HUES64 (cell line): Measurements from ENCODE around the gene CXCL11. TPM values are rescaled to one million over a fixed set of nuclear protein-coding genes. Genes with fewer than 3 reads are reported as not detected.
A peak's percentile ranks its signal among the peaks of the same experiment; 100 is the strongest.

Source experiments
- H3K27ac ChIP-seq: 2 replicates; pipeline ENCODE4 v1.7.0; 2013; ENCODE audit warnings: low read depth, low read length, inconsistent platforms
- H3K27me3 ChIP-seq: 2 replicates; pipeline ENCODE4 v1.6.1; 2013; ENCODE audit warnings: mild to moderate bottlenecking, low read length; ENCODE audit not compliant: insufficient read depth
- H3K36me3 ChIP-seq: 2 replicates; pipeline ENCODE4 v1.6.1; 2013; ENCODE audit warnings: mild to moderate bottlenecking, low read length; ENCODE audit not compliant: insufficient read depth
- H3K4me1 ChIP-seq: 2 replicates; pipeline ENCODE4 v1.6.1; 2013; ENCODE audit warnings: mild to moderate bottlenecking, low read length, moderate library complexity; ENCODE audit not compliant: insufficient read depth
- H3K4me3 ChIP-seq: 2 replicates; pipeline ENCODE4 v1.5.1; 2013; ENCODE audit warnings: mild to moderate bottlenecking, low read length, moderate library complexity
- H3K9ac ChIP-seq: 2 replicates; pipeline ENCODE4 v1.6.1; 2013; ENCODE audit warnings: mild to moderate bottlenecking, low read depth, low read length
- H3K9me3 ChIP-seq: 2 replicates; pipeline ENCODE4 v1.6.1; 2013; ENCODE audit warnings: low read depth, low read length; ENCODE audit not compliant: insufficient read depth
- WGBS: fragments of 150-250, 120-280 bp; methylation state at CpG from one replicate; pipeline ENCODE4 v1.1.7; 2013; ENCODE audit warnings: missing lambda C conversion rate; 5-methylcytosine and 5-hydroxymethylcytosine counted together
- polyA plus RNA-seq, 2 experiments: library from polyadenylated mRNA; stranded (reverse); fragments of 50-300 nt; gene quantifications; one replicate each; pipeline ENCODE4 v1.2.3, GENCODE V29; 2013

The CXCL11 gene
- 0.15 TPM for polyA plus RNA-seq (2013, experiment 1 of 2)
- polyA plus RNA-seq (2013, experiment 2 of 2) = not detected

DNA sequence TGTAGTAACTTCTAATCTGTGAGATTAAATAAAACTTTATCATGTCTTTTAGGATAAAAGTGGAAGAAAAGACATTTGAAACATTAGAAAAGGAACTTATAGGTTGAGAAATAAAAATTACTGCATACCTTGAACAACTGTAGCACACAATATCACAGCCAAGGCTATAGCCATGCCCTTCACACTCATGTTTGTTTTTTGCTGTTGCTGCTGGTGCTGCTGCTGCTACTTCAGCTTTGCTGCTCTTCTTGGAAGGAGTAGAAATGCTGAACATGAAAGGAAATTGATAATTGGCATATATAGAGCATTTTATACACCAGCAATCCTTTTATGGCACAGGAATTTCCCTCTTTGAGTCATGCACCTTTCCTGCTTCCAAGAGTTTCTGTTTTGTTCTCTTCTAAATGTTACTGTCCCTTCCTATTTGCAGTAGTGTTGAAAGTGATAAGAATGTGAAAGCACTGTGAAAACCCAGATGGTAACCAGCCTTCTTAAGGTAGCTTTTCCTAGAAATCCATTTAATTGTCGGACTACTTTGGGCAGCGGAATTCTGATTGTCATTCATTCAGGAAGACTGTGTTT, at the start of gene CXCL11:
Gene CXCL11 (minus strand): TSS at position 272 of the 582 bp plus-strand sequence. CDS start 83 bp downstream, at position 189.
- Histone ChIP-seq H3K4me1 (no peaks in the 10 kb centered on the region), H3K36me3 (no peaks in the 10 kb centered on the region), H3K9me3 (no peaks in the 10 kb centered on the region), H3K4me3 (no peak within 1 kb of the TSS), H3K27me3 (no peaks in the 10 kb centered on the region), H3K27ac (no peak within 1 kb of the TSS), H3K9ac (no peak within 1 kb of the TSS)
- WGBS = 97% methylated on average over 2 of the region's 2 CpGs

DNA sequence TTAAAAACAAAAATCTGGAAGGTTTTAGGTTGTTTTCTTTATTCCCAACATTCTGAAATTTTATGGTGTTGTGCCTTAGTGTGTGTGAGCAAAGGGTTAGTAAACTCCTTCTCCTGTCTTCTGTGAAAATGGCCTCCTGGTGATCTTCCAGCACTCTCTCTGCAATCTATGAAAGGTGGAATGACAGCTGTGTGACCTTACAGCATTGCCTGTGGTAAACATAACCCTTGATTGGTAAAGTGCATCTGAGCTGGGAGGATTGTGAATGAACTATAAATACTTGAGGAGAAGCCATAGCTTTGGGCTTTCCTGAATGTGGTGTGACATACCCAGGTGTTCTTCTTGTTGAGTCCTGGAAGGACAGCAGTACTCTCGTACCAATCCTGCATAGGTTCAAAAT, 48.7 kb upstream of the CXCL11 start:
- Histone ChIP-seq H3K27me3 (no peaks in the 10 kb centered on the region), H3K4me3 (no peak overlapping the region), H3K27ac (no peak overlapping the region), H3K4me1 (no peaks in the 10 kb centered on the region), H3K9me3 (no peaks in the 10 kb centered on the region), H3K9ac (no peak overlapping the region), H3K36me3 (no peaks in the 10 kb centered on the region)
- WGBS = 100% methylated on average over 1 of the region's 1 CpG

GRCh38 chr4:76083386-76083988, 47.6 kb upstream of the CXCL11 start:
- Histone ChIP-seq H3K4me1 (no peaks in the 10 kb centered on the region), H3K9ac (no peak overlapping the region), H3K27me3 (no peaks in the 10 kb centered on the region), H3K4me3 (no peak overlapping the region), H3K36me3 (no peaks in the 10 kb centered on the region), H3K27ac (no peak overlapping the region), H3K9me3 (no peaks in the 10 kb centered on the region)
- WGBS = 91% methylated on average over 2 of the region's 3 CpGs

- peaks cover 10% of the 10 kb centered on the region for H3K4me1 ChIP-seq
- H3K36me3 ChIP-seq = no peaks in the 10 kb centered on the region
- no peaks in the 10 kb centered on the region for H3K9me3 ChIP-seq
- H3K27me3 ChIP-seq = no peaks in the 10 kb centered on the region
- H3K4me3 ChIP-seq = no peak overlapping the region
- WGBS = 92% methylated on average over 4 of the region's 4 CpGs
- H3K27ac ChIP-seq = no peak overlapping the region
- H3K9ac ChIP-seq = no peak overlapping the region
These were observed 42.3 kb upstream of the CXCL11 start for GRCh38 chr4:76078033-76078613.

GRCh38 chr4:76074993-76075600, 39.2 kb upstream of the CXCL11 start:
- no peak overlapping the region for H3K4me3 ChIP-seq
- H3K9ac ChIP-seq = no peak overlapping the region
- no peaks in the 10 kb centered on the region for H3K36me3 ChIP-seq
- WGBS = 94% methylated on average over 1 of the region's 4 CpGs
- H3K27ac ChIP-seq = no peak overlapping the region
- no peaks in the 10 kb centered on the region for H3K27me3 ChIP-seq
- no peaks in the 10 kb centered on the region for H3K9me3 ChIP-seq
- H3K4me1 ChIP-seq = peaks cover 22% of the 10 kb centered on the region

DNA sequence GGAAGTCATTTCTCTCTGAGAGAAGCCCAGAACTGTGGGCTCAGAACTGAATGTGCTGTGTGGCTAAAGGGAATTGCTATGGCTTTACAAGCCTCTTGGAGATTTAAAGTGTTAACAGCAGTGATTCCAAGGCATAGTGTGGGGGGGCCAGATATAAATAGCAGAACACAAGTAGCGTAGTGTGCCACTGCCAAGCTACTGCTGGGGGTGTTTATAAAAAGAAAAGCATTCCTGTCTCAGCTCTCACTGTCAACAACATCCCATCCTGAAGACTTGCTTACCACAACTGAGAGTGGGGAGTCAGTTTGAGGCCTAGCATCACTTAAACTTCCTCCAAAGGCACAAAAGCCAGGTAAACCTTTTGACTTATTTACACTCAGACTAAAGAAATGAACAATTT, 38.6 kb upstream of the CXCL11 start, which contains the start of gene ART3:
Gene ART3 (plus strand): TSS at position 242 of the 400 bp plus-strand sequence. CDS start 1,181 bp downstream, outside the sequence.
- H3K27me3 ChIP-seq = no peaks in the 10 kb centered on the region
- no peaks in the 10 kb centered on the region for H3K9me3 ChIP-seq
- H3K4me3 ChIP-seq = no peak within 1 kb of the TSS
- no peaks in the 10 kb centered on the region for H3K36me3 ChIP-seq
- 86% methylated on average over 1 of the region's 1 CpG for WGBS
- H3K4me1 ChIP-seq = peaks cover 22% of the 10 kb centered on the region
- no peak within 1 kb of the TSS for H3K9ac ChIP-seq
- peak within 1 kb of the TSS; percentile 91; the same call in 1 of the 2 replicates for H3K27ac ChIP-seq

DNA sequence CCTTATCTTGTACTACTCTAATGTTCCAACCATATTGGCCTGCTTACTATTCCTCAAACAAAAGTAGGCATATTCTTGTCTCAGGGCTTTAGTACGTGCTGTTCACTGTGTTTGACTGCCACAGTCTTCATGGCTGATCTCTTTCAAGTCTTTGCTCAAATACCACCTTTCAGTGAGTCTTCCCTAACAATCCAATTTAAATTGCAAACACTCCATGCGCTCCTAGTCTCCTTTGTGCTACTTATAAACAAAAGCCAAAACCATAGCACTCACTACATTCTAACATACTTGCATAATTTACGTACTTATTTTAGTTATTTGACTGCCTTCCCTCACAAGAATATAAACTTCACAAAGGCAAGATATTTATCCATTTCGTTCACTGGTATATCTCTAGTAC, 36.9 kb upstream of the CXCL11 start:
- H3K4me1 ChIP-seq = peaks cover 22% of the 10 kb centered on the region
- no peaks in the 10 kb centered on the region for H3K9me3 ChIP-seq
- no peaks in the 10 kb centered on the region for H3K27me3 ChIP-seq
- H3K36me3 ChIP-seq = no peaks in the 10 kb centered on the region
- H3K9ac ChIP-seq = peak overlapping the region; percentile 58
- H3K4me3 ChIP-seq = no peak overlapping the region
- WGBS = 41% methylated on average over 4 of the region's 4 CpGs
- H3K27ac ChIP-seq = peak overlapping the region; percentile 91

- Histone ChIP-seq H3K4me1 (peaks cover 8% of the 10 kb centered on the region), H3K27me3 (no peaks in the 10 kb centered on the region), H3K36me3 (no peaks in the 10 kb centered on the region), H3K4me3 (no peak overlapping the region), H3K9me3 (no peaks in the 10 kb centered on the region), H3K27ac (no peak overlapping the region), H3K9ac (no peak overlapping the region)
- WGBS = 2% methylated on average over 2 of the region's 2 CpGs
These were observed 31.9 kb upstream of the CXCL11 start for GRCh38 chr4:76067652-76068286.

DNA sequence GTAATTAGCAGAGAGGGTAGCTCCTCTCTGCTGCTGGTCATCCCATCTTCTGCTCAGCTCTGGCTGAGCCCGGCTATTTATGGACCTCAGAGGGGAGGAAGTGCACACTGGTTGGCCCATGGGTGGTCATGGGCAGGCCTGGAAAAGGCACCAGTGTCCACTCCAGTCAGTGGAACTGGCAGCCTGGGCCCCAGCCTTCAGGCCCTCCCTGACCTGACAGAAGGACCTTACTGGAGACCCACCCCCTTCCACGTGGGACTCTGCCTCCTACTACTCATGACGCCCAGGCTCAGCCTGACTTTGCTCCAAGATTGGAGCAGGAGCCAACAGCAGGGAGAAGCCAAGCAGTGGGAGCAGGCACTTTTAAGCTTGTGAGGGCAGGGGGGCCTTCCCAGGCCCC, 30.7 kb upstream of the CXCL11 start:
- no peak overlapping the region for H3K9ac ChIP-seq
- no peak overlapping the region for H3K4me3 ChIP-seq
- no peak overlapping the region for H3K27ac ChIP-seq
- no peaks in the 10 kb centered on the region for H3K4me1 ChIP-seq
- WGBS = 77% methylated on average over 3 of the region's 3 CpGs
- H3K9me3 ChIP-seq = no peaks in the 10 kb centered on the region
- no peaks in the 10 kb centered on the region for H3K36me3 ChIP-seq
- no peaks in the 10 kb centered on the region for H3K27me3 ChIP-seq

GRCh38 chr4:76061982-76062381, 26.1 kb upstream of the CXCL11 start:
- Histone ChIP-seq H3K4me3 (no peak overlapping the region), H3K4me1 (0 out of 2 replicates have a peak, but pooled peaks cover 3% of the 10 kb centered on the region), H3K36me3 (no peaks in the 10 kb centered on the region), H3K9me3 (no peaks in the 10 kb centered on the region), H3K27ac (no peak overlapping the region), H3K27me3 (no peaks in the 10 kb centered on the region), H3K9ac (no peak overlapping the region)
- WGBS = 100% methylated on average over 1 of the region's 1 CpG

GRCh38 chr4:76061421-76061820, 25.6 kb upstream of the CXCL11 start:
- H3K9me3 ChIP-seq = no peaks in the 10 kb centered on the region
- H3K9ac ChIP-seq = no peak overlapping the region
- WGBS = 84% methylated on average over 1 of the region's 1 CpG
- no peaks in the 10 kb centered on the region for H3K36me3 ChIP-seq
- no peak overlapping the region for H3K4me3 ChIP-seq
- peaks cover 7% of the 10 kb centered on the region; the same call in 1 of the 2 replicates for H3K4me1 ChIP-seq
- no peak overlapping the region for H3K27ac ChIP-seq
- H3K27me3 ChIP-seq = no peaks in the 10 kb centered on the region
